Lower lobe of right lung (tissue), 2 donors: ENCODE measurements around the gene FLT3LG. TPM values are rescaled to one million over a fixed set of nuclear protein-coding genes. Genes with fewer than 3 reads are reported as not detected.

Experiments used
- ATAC-seq, 2 donors: fragments of 200-7000 bp; cut with Tn5 transposase; one replicate each; pipeline ENCODE4 v1.9.1; 2020 to 2022; ENCODE audit warnings: mild to moderate bottlenecking in 2 of 2, moderate library complexity in 2 of 2
- DNase-seq: peaks from one replicate; pipeline ENCODE4 v3.0.0-alpha.2; 2020
- H3K27ac ChIP-seq: fragments of 200-600 bp; one replicate; pipeline ENCODE4 v1.8.0; 2022
- H3K27me3 ChIP-seq: fragments of 200-600 bp; one replicate; pipeline ENCODE4 v1.8.0; 2022; ENCODE audit warnings: low read depth
- H3K36me3 ChIP-seq: fragments of 200-600 bp; one replicate; pipeline ENCODE4 v1.8.0; 2022; ENCODE audit warnings: mild to moderate bottlenecking
- H3K4me1 ChIP-seq: fragments of 200-600 bp; one replicate; pipeline ENCODE4 v1.8.0; 2022
- H3K4me3 ChIP-seq: fragments of 200-600 bp; one replicate; pipeline ENCODE4 v1.8.0; 2022; ENCODE audit warnings: mild to moderate bottlenecking
- H3K9me3 ChIP-seq: fragments of 200-600 bp; one replicate; pipeline ENCODE4 v1.8.0; 2022
- CTCF ChIP-seq: fragments of 200-600 bp; IDR thresholded peaks from one replicate; pipeline ENCODE4 v1.8.0; 2022; ENCODE audit warnings: antibody characterized with exemption, mild to moderate bottlenecking
- intact Hi-C: fragments of 100-400 bp; cut with DNase I; formaldehyde crosslinking; loops from one replicate; pipeline ENCODE4 v1.11.0; 2022
- total RNA-seq: library from RNA; stranded (reverse); fragmentation: NEBNext Ultra II Directional; extraction: Animal tissue kit (Norgen Biotek cat#: 25700); gene quantifications from one replicate; pipeline ENCODE4 v1.2.1, GENCODE V29; 2021
- donor health status: DM: no; HTN: yes; CAD: no; lungs with severe emphysema.

FLT3LG gene
- total RNA-seq, 1 donor from 2014 or later = 12.8 TPM

DNA sequence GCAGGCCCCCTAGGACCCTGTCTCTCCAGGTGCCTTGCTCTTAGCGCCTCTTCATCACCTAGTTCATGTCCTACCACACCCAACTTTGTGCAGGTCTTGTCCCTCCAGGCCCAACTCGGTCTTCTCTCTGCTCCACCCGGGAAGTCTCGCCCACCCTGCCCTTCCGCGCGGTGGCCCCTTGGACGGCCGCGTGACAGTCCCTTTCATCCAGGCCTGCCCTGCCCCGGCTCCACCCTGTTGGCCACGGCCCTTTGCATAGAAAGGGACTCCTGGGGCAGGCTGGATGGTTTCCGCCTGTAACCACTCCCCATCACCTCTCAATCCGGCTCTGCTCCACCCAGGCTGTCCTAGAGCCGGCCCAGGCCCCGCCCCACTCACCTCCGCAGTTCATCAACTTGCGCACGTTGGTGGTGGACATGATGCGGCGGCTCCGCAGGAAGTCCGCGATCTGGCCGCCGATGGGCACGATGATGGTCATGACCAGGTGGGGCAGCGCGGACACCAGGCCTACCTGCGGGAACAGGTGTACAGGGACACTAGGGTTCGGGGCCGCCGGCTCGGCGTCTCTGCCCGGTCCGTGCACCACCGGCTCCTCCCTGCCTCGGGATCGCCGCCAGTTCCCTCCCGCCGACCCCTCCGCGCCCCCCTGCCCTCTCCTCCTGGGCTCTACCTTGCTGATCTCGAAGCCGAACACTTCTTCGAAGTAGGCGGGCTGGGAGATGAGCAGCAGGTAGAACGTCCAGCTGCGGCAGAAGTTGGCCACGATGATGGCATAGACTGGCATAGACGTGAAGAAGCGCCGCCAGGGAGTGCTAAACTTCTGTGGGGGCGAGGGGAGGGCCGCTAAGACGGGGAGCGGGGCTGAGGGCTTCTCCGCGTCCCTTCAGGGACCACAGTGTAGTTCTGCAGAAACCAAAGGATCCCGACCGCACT is 41.6 kb upstream of the FLT3LG start:
- no peaks in the 10 kb centered on the region for H3K9me3 ChIP-seq
- ATAC-seq (peak; percentile 28 to 39), DNase-seq (no peak)
- H3K27me3 ChIP-seq = peaks cover 97% of the 10 kb centered on the region
- intact Hi-C loops = no loop called here
- no peak overlapping the region for H3K4me3 ChIP-seq
- H3K27ac ChIP-seq = no peak overlapping the region
- peaks cover 11% of the 10 kb centered on the region for H3K4me1 ChIP-seq
- TF ChIP-seq CTCF = no peak
- no peaks in the 10 kb centered on the region for H3K36me3 ChIP-seq

DNA sequence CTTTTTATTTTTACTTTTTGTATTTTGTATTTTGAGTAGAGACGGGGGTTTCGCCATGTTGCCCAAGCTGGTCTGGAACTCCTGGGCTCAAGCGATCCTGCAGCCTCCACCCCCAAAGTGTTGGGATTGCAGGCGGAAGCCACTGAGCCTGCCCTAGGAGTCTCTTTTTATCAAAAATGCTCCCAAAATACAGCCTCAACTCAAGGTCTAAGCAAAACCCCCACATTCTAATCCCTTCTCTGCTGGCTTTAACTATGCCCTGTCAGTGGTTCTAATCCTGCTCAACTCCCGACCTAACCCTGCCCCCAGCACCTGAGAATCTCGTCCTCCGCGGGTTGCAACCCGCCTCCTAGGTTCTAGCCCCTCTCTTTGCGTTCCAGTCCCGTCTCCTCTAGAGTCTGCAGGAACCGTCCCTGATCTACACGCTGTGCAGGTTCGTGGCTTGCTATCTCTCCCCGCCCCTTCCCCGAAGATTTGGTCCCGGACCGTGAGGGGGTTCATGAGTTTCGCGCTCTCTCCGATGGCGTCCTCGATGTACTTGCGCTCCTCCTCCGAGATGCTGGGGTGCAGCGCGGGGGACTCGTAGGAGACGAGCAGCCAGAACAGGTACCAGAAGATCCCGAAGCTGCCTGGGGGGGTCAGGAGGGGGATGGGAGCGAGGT is 40.6 kb upstream of the FLT3LG start:
- H3K4me1 ChIP-seq = peaks cover 3% of the 10 kb centered on the region
- H3K9me3 ChIP-seq = no peaks in the 10 kb centered on the region
- ATAC-seq (no peak), DNase-seq (no peak)
- H3K27ac ChIP-seq = no peak overlapping the region
- intact Hi-C loops = no loop called here
- H3K36me3 ChIP-seq = no peaks in the 10 kb centered on the region
- no peak for TF ChIP-seq CTCF
- peaks cover 90% of the 10 kb centered on the region for H3K27me3 ChIP-seq
- no peak overlapping the region for H3K4me3 ChIP-seq

GRCh38 chr19:49434907-49435583 is 39.0 kb upstream of the FLT3LG start:
- no peaks in the 10 kb centered on the region for H3K9me3 ChIP-seq
- H3K27ac ChIP-seq = no peak overlapping the region
- no peaks in the 10 kb centered on the region for H3K36me3 ChIP-seq
- no peak for DNase-seq
- peaks cover 93% of the 10 kb centered on the region for H3K27me3 ChIP-seq
- intact Hi-C loops = no loop called here
- ATAC-seq = no peak
- TF ChIP-seq CTCF = no peak
- no peaks in the 10 kb centered on the region for H3K4me1 ChIP-seq
- no peak overlapping the region for H3K4me3 ChIP-seq

- no peak for TF ChIP-seq CTCF
- Histone ChIP-seq H3K36me3 (no peaks in the 10 kb centered on the region), H3K4me3 (no peak overlapping the region), H3K27ac (no peak overlapping the region), H3K9me3 (no peaks in the 10 kb centered on the region), H3K27me3 (peaks cover 93% of the 10 kb centered on the region), H3K4me1 (no peaks in the 10 kb centered on the region)
- DNase-seq = no peak
- ATAC-seq = no peak
- intact Hi-C loops = no loop called here
These were observed 38.3 kb upstream of the FLT3LG start for GRCh38 chr19:49435670-49436069.

DNA sequence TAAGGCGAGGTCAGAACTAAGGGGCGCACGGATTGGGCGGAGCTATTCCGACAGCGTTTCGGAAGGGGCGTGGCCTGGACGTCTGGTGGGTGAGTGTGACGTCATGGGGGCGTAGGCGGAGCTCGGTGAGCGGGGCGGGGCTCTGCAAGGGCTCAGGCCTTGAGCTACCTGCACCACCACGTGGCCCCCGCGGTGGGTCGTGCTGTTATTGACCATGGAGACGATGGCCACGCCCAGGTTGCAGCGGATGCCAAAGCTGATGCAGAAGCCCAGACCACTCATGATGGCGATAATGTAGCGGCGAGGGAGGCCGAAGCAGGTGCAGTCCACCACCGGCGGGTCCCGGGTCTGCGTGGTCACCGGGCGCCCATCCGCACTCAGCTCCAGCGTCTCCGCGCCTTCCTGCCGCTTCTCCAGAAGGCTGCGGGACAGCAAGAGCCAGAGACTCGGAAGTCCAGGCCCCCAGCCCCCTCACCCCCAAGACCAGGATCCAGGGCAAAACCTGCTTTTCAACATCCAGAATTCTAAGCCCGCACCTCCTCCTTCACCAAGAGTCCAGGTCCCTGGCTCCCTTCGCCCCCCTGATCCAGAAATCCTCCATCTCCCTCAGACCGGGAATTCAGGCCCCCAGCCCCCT is 37.5 kb upstream of the FLT3LG start:
- Histone ChIP-seq H3K4me1 (no peaks in the 10 kb centered on the region), H3K36me3 (no peaks in the 10 kb centered on the region), H3K9me3 (no peaks in the 10 kb centered on the region), H3K4me3 (no peak overlapping the region), H3K27ac (no peak overlapping the region), H3K27me3 (peaks cover 91% of the 10 kb centered on the region)
- TF ChIP-seq CTCF = no peak
- intact Hi-C loops = no loop called here
- DNase-seq (no peak), ATAC-seq (peak in 1 of 2 donors; percentile 6)
